Left colon (tissue), 2 donors: ENCODE data around the gene ZC2HC1B. TPM values are rescaled to one million over a fixed set of nuclear protein-coding genes. Genes with fewer than 3 reads are reported as not detected.

ENCODE experiments used
- ATAC-seq: fragments of 200-7000 bp; cut with Tn5 transposase; one replicate; pipeline ENCODE4 v1.9.1; 2020; ENCODE audit warnings: mild to moderate bottlenecking, moderate library complexity
- DNase-seq, 2 donors: peaks; one replicate each; pipeline ENCODE4 v3.0.0-alpha.2; 2020
- intact Hi-C, 2 donors: fragments of 100-400 bp; cut with DNase I in 1 of 2; cut with micrococcal nuclease in 1 of 2; formaldehyde crosslinking; loops; one replicate each; pipeline versions ENCODE4 v1.11.2 to v1.14.0; 2022; cut with DNase I, micrococcal nuclease
- total RNA-seq, 2 donors: library from RNA; stranded (reverse); fragmentation: NEBNext Ultra II Directional; extraction: Animal tissue kit (Norgen Biotek cat#: 25700); gene quantifications; one replicate each; pipeline ENCODE4 v1.2.1, GENCODE V29; 2021
- donor health status: DM: no; HTN: no; CAD: no.
- donor health status: DM: yes; HTN: yes; CAD: no.

Gene ZC2HC1B
- total RNA-seq, 2 donors from 2014 or later: not detected

- intact Hi-C loops: no loop called here
- DNase-seq (no peak), ATAC-seq (no peak)
These were observed 88.8 kb downstream of the ZC2HC1B start for GRCh38 chr6:143952947-143953701.

- intact Hi-C loops: no loop called here
These were observed 89.6 kb downstream of the ZC2HC1B start for GRCh38 chr6:143953922-143954321.

GRCh38 chr6:143955971-143956370, 91.7 kb downstream of the ZC2HC1B start:
- no peak for ATAC-seq
- intact Hi-C loops: no loop called here
- DNase-seq: no peak

More at GRCh38 chr6:143953922-143954321, 89.6 kb downstream of the ZC2HC1B start:
- ATAC-seq (no peak), DNase-seq (no peak)

DNA sequence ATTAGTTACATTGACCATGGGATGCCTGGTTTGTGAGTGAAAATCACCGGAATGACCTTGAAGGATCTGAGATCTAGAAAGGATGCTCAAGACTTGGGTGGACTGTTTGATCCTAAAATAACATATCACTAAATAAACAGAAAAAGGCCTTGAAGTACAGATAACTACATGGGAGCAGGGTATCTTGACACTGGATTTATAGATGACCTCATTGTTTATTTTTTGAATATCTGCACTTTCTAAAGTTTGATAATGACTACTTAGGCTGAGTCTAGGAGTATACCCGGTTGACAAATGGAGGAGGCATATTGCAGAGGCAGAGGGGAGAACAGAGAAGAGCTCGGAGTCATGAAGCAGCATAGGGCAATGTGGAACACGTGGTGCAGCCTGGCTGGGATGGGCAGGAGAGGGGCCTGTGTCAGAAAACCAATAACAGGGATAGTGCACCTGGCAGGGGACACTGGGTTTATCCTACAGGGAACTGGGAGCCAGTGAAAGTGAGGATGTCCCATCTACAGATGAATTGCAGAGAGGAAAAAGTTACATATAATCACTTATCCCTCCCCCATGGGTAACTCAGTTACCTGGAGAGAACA, 93.5 kb downstream of the ZC2HC1B start:
- DNase-seq (no peak), ATAC-seq (no peak)
- intact Hi-C loops: no loop called here

DNA sequence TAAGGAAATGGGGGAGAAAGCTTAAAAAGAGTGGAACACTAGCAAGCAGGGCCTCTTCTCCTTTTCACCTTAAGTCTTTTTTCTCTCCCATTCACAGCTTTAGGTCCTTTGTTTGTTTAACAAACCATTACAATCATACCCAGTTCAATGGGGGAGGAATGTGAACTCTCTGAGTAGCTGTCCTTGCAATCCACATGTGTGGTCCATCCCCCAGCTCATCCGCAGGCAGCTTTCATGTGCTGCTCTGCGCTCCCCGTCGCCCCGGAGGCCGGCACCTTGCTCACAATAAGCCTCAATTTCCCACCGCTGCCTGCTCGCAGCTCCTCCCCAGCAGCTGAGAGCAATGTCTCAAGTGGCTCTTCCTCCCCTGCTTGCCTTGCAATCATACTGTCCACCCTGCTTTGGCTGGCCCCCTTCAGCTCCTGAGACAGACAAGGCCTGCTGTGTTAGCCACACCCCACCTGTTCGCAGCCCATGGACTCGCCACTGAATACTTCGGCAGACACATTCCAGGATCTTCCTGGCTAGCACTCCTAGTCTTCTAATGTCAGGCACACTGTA, 94.6 kb downstream of the ZC2HC1B start:
- no peak for DNase-seq
- ATAC-seq: no peak
- intact Hi-C loops: no loop called here

DNA sequence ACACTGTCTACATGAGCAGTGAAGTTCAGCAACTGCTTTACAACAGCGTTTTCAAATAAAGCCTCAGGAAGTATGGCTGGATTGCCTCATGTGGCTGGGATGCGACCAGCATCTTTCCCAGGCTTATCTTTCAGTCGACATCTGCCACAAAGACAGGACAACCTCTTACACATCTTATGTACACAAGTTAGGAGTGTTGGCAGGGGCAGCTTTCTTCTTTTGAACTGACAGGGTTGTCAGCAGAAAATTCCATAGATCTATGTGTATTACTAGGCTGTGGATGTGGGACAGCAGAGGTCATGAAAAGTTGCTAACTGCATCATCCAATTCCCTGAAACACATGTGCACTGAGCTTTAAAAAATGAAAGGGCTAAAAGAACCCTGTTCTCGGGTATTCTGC, 95.7 kb downstream of the ZC2HC1B start:
- no peak for ATAC-seq
- no peak for DNase-seq
- intact Hi-C loops: no loop called here

- DNase-seq: no peak
- no peak for ATAC-seq
- intact Hi-C loops: no loop called here
These were observed 96.8 kb downstream of the ZC2HC1B start for GRCh38 chr6:143961066-143961465.

DNA sequence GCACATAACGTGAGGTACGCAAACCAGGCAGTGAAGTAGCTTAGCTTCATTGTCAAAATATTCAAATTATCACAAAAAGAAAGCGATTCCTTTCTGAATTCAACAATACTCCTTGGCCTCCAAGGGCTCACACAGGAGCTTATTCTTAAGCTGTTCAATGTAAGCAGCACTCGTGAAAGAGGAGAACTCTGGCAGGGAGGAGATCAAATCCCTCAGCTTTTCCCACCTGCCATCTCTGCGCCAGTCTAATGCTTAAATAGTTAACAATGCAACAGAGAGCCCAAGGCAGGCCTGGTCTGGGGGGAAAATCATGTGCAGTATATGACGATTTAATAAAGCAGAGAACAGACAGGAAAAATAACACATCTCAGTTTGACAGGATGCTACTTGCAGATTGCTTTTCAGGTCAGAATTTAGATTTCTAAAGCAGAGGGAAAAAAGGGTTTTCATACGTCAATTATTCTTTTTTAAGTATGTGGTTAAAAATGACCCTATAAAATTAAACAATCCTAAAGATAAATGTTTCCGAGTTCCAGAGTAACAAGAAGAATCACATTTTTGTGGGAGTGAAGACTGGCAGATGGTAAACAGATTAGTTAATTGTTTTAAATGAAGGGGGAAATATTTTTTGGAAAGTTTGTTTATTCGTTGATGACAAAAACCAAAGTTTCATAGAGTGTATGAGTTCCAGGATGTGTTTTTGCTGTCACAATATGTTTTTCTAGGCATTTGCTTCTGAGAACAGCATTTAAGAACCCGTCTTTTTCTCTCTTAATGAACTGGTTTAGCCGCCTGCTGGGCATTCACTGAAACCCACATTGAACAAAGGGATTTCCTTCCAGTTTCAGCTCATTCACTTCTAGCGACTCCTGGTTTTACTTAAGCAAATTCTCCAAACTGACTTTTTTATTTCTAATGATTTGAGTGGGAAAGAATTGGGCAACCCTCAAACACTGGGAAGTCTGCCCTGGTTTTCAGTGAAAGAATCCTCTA, 97.9 kb downstream of the ZC2HC1B start:
- no peak for DNase-seq
- intact Hi-C loops: no loop called here
- no peak for ATAC-seq

DNA sequence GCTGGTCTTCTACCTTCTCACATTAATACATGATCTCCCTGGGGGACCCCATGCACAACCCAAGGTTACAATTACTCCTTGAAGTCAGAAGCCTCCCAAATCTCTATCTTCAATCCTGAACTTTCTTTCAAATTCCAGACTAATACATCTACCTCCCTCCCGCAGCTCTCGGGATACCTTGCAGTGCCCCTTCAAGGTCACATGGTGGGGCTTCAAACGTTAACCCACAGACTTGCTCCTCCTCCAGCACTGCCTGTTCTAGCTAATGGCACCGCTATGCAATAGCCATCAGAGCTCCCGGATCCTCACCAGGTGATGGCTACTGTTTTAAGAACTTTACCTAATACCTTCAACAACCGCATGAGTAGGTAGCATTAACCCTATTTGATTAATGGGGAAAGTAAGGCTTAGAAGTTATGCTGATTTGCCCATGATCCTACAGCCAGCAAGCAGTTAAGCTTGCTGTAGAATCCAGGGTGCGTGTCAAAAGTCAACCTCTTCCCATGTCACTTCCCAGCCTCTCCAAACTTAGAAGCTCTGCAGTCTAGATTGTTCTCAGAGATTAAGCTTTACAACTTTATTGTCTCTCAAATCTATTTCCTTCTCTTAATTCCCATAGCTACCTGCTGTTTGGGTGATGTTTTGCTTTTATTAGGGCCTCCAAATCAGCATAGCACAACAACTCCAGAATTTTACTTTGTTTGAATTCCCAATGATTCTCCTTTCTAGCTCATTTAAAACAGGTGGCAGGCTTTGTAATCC, 99.1 kb downstream of the ZC2HC1B start:
- peak; percentile 61 for ATAC-seq

DNA sequence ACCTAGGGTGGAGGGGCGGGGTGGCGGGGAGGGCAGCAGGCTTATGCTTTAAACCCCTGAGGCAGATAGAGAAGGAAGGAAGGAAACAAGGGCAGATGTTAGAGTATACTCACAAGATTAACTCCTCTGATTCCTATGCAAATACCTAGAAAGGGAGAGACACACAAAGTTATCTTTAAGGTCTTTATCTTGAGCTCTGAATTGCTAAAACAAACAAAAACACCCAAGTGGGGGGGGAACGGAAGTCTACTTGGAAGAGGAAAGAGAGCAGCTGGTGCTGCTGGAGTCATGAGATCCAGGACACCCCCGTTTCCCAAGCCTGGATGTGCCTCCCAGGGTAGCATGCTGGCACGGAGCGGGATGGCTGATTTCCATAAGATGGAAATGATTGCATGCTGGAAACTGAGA, 100.4 kb downstream of the ZC2HC1B start:
- no peak for DNase-seq
- intact Hi-C loops: no loop called here
- peak; percentile 46 for ATAC-seq

More for the DNA sequence above, 99.1 kb downstream of the ZC2HC1B start:
- no peak for DNase-seq
- intact Hi-C loops: no loop called here

DNA sequence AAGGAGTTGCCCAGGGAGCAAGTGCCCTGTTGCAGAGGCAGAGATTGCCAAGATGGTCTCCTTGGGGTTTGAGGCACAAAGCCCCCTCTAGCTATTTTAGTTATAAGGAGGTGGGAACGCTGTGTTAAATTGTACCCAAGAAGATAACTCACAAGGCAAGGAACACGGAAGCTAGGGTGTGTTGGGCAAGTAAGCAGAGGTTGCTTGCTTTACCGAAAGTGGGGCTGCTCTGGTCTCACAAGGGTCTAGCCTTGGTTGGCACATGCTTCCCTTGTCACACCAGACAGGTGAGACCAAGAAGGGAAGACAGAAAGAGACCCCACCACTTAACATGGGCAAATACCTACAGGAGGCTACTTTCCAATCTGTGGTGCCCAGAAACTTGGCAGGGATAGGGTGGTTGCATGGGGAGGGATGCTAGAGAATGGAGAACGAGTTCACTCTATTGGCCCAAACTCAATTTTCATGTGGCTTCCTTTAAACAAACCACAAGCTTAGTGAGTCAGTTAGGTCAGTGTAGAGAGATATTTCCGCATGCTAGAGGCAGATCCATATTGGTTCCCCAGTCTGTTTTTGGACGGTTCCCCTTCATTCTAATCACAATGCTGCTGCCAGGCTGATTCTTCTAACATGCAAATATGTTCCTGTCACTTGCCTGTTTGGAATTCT, 101.4 kb downstream of the ZC2HC1B start:
- no peak for ATAC-seq
- DNase-seq: no peak
- intact Hi-C loops: no loop called here

DNA sequence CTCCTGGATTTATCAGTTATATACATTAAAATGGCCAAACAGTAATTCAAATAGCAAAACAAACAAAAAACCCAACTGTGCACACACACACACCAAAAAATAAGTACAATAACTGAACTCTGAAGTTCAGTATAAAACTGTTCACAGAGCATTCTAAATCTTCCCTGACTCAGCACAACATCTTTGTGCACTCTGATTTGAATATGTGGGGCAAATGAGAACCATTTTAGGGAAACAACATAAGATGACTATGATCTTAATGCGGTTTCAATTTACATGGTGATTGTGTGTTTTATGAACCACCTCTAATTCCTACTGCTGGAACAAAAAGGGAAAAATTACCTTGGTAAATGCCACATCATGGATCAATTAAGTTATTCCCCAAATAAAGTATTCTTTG, 102.0 kb downstream of the ZC2HC1B start:
- intact Hi-C loops: no loop called here
- DNase-seq (no peak), ATAC-seq (no peak)

GRCh38 chr6:143967706-143968376, 103.6 kb downstream of the ZC2HC1B start:
- intact Hi-C loops: no loop called here
- no peak for ATAC-seq
- no peak for DNase-seq

GRCh38 chr6:143969077-143969476, 104.8 kb downstream of the ZC2HC1B start:
- DNase-seq (no peak), ATAC-seq (no peak)
- intact Hi-C loops: no loop called here

GRCh38 chr6:143970456-143971218, 106.4 kb downstream of the ZC2HC1B start:
- DNase-seq: no peak
- no peak for ATAC-seq
- intact Hi-C loops: no loop called here

DNA sequence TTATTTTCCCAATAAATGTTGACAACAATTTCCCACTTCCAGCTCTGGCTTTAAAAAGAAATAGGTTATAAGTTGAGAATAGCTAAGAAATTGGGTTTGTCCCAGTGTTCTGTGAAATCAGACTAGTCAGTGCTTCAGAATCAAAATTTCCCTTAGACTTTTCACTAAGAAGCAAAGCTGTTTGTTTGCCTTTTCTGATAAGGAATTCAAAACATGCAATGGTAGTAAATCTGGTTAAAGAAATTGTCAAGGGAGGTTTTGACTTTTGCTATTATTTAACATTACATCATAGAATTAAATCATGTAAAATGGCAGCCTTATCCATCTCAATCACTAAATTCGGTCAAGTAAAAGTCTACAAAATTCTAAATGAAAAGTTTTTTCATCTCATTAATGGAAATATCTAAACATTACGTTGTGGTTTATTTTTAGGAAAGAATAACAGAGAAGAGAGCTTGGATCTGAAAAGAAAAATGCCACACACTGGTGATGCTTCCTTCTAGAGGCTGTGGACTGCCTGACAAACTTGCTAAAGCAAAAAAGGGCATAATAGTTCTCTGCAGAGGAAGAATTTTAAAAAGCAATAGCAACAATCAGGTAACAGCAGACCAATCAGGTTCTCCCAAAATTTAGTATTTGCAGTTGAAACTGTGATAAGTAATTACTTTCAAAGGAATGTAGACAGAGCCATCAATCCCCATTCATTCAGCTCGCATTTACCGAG, 107.4 kb downstream of the ZC2HC1B start:
- no peak for ATAC-seq
- intact Hi-C loops: no loop called here
- no peak for DNase-seq
